ENCODE data around the gene RASAL2.

Gene RASAL2

DNA sequence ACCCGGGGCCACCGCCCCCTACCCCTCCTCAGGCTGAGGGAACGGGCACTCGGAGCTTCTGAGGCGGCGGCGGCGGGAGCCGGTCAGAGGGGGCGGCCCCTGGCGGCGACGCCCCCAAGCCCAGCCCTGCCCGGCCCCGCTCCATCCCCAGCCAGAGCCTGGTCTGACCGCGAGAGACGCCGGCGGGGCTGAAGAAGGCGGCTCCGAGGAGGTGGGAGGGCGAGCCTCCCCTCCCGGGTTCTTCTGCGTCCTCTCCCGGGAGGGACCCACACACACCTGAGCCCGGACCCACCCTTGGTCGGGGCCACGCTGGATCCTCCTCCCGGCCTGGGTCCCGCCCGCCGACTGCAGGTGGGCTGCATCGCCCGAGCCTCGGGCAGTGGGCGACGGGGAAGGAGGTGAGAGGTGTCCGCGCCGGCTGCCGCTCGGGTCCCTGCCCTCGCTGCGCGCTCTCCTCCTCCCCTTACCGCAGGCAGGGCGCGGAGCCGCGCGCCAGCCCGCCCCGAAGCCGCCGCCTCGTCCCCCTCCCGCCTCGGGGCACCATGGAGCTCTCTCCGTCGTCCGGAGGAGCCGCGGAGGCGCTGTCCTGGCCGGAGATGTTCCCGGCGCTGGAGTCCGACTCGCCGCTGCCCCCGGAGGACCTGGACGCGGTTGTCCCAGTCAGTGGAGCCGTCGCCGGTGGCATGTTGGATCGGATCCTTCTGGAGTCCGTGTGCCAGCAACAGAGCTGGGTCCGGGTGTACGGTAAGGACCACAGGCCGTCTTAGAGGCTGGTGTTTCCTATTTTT lies at the start of gene RASAL2:
Gene RASAL2, plus strand, starts transcription at position 154 of the 788 bp plus-strand sequence. Its CDS starts 389 bp downstream, at position 543.
- peak; percentile 64 for DNase-seq

DNA sequence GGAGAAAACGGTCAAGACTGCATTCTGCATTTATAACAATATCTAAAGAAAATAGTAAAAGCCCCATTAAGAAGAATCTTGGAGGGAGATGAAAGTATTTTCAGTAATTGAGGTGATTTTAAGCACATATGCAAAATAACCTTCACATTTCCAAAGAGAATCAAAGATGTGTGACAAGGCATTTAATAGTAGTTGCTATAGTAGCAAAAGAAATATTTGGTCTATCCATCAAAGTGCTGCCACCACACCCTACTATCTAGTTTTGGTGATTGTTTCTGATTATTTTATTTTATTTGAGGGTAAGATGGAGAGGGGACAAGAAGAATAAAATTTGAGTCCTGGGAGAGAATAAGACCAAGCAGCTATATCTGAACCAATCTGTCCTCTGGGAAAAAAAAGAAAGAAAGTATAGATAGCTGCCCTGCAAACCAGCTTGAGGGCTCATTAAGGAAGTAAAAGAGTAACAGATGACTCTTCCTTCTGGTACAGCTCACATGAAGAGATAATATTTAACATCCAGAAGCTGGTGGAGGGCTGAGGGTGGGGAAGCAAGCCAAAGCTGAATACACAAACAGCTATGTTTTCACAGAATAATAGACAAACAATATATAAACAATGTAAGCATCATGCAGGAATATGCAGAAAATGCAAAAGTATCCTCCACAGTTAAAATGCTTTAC lies 47.2 kb upstream of the RASAL2 start:
- no peak for DNase-seq

DNA sequence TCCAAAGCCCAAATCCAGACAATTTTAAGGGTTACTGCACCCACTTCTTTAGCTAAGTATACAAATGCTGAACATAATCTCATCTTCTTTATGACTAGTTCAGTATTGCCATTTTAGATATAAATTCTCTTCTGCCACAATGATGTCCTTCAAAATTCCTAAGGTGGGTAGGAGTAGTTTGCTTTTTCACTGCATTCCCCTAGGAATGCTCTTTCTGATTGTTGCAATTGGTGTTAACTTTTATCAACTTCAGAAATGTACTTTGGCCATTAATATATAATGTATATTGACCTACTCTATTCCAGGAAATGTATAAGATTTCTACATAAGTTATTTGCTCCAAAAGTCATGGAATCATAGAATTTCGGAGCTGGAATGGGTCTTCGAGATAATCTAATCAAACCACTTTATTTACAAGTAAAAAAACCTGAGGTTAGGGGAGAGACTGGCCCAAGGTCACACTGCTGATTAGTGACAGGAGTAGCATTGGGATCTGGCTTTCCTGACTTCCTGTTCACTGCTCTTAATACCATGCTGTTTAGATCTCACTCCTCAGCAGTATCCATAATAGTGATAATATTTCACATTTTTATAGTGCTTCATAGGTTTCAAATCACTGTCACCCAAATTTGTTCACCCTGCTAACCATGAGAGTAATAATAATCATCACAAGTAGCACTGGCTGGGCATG lies 46.4 kb upstream of the RASAL2 start:
- DNase-seq, result no peak

DNA sequence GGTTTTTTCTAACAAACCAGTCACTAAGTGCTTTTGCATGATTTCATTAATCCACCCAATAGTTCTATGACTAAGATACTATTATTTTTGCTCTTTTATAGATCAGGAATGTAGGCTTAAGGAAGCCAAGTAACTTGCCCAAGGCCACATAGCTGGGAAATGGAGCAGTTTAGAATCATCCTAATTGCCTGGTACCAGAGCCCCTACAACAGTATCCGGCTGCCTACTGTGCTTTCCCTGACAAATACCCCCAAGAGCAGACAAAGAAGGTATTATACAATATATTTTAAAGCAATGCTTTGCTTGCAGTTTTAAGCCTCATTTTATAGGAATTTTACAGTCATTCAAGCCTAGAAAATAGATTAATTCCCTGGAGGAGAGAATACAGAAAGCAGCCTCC lies 45.5 kb upstream of the RASAL2 start:
- no peak for DNase-seq

DNA sequence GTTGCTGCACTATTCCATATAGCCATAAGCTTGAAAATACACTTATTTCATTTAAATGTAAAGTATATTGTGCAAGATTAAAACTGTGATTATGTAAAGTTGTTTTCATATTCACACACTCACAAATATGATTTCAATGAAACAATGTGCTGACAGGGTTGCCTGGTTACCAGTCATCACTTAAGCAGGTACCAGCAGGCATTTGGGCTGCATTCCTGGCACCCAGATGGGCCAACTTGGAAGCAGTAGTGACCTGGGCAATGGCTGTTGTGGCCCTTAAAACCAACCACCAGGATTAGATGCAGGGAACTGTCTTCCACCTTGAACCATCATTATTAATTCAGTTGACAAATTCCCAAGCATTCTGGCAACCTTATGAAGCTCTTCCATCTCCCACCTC lies 45.0 kb upstream of the RASAL2 start:
- no peak for DNase-seq

DNA sequence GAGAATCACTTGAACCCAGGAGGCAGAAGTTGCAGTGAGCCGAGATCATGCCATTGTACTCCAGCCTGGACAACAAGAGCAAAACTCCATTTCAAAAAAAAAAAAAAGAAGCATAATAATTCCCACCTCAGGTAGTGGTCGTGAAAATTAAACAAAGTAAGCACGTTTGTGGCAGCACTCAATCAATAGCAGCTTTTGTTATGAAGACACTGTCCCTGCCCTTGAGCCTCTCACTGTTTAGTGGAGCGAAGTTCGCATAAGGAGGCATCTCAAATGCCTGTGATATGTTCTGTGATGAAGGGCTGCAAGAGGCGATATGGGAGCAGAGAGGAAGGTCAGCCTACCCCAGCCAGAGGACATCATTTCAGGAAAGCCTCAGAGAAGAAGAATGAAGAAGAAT lies 43.8 kb upstream of the RASAL2 start:
- DNase-seq, result no peak

DNA sequence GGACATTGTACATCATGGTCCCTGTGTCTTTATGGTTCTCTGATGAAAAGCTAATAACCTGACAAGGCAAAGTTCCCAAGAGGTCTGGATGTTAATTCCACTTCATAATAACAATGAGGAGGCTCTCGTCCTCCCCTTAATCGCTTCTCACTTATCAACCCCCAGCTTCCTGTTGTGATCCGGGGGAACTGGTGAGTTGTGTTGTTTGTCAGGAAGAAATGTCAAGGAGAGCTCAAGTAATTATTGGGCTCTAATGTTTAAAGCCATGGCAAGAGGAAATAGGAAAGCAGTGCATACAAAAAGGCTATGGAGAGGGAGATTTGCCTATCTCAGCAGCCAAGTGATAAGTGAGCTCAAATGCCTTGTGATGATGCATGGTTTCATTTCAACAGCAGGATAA lies 42.8 kb upstream of the RASAL2 start:
- no peak for DNase-seq

DNA sequence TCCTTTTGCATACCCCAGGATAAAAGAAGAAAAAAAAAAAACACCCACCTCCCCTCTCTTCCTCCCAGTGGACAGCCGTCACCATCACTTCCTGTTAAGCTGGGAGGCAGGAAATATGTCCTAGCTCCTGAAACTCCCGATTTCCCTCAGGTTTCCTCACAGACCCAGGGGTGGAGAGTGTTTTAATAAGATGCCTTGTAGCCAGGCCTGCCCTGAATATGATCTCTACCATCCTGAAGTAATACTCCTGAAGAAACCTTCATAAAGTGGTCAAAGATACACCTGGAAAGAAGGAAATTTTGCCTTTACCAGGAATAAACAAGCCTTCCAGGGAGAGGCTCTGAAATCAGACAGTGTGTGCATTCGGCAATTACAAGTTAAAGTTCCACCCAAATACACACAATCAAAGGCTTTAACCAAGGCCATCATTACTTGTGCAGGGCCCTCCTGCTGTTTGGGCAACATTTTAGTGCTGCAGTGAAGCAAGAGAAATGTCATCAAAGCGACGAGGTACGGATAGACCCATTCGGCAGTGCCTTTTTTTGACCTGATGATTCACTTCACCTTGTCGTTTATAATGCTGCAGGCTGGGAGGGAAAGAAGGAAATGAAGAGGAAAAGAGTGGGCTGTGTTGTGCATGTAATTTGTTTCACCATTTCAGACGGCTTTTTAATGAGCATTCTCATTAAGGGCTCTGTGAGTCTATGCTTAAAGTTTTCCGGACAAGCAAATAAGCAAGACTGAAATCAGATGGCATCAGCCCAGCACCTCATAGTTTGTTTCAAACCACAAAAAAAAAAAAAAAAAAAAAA lies 41.0 kb upstream of the RASAL2 start:
- DNase-seq, result peak; percentile 43

DNA sequence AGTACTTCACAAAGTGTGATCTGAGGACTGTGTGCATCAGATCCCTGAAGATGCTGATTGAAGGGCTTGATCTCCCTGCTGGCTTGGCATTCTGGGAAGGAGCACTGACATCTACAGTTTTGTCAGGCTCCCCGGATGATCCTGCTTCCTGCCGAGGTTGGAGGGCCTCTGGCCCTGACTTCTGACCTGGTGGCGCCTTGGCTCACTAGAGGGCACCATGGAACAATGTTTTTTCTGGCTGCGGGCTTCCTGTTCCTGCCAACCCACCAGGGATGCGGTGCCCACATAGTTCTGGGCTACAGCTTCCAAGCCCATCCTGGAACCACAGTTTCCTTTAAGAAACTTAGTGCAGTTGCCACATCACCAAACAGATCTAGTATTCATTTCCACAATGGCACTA lies 38.8 kb upstream of the RASAL2 start:
- no peak for DNase-seq

DNA sequence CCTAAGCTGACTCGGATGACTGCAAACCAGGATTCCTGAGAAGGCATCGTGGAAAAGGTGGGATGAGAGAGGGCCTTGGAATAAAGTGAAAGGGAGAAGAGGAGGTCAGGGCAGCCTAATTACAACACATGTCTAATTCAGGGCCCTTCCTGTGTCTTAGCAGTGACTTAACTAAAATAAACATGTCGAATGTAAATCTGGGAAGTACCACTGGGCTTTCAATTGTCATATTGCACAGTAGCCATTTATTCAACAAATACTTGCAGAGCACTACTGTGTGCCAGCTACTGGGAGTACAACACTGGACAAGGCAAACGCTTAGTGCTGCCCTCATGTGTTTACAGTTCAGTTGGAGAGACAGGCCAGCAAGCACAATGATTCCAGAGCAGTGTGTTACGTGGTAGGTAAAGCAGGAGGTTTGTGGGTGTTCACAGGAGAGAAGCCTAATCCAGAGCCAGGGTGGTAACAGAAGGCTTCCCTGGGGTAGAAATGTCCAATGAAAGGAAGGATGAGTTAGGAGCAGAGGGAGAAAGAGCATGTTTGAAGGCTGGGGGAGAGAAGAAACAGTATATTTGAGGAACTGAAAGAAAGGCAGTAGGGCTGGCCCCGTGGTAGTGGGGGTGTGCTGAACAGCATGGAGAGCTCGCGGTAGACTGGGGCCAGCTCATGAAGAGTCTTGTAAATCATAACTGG lies 38.0 kb upstream of the RASAL2 start:
- no peak for DNase-seq

DNA sequence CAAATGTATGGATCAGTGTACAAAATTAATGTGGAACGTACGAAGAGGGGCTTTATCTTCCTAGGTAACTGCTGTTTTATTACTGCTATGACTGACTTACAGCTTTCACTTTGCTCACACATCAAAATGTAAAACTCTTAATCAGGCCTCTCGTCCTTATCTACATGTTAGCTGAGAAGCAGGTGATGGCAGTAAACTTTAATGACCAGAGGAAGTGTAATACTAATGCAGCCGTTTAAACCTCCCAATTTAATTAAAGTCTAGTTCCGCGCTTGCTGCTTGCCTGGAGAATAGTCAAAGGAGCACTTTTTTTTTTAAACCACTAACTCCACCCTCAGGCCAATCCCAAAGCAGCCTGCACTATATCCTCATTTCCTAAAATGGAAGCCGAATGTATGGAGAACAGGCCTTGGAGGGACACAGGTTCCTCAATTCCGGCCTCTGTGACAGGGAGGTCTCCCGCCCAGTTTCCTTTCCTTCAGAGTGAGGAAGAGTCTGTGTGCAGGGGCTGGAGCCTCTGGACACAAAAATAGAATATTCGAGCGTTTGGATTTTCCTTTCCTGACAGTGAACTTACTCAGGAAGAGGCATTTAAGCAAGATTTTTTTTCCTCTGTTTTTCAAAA lies 36.7 kb upstream of the RASAL2 start:
- DNase-seq, result no peak

DNA sequence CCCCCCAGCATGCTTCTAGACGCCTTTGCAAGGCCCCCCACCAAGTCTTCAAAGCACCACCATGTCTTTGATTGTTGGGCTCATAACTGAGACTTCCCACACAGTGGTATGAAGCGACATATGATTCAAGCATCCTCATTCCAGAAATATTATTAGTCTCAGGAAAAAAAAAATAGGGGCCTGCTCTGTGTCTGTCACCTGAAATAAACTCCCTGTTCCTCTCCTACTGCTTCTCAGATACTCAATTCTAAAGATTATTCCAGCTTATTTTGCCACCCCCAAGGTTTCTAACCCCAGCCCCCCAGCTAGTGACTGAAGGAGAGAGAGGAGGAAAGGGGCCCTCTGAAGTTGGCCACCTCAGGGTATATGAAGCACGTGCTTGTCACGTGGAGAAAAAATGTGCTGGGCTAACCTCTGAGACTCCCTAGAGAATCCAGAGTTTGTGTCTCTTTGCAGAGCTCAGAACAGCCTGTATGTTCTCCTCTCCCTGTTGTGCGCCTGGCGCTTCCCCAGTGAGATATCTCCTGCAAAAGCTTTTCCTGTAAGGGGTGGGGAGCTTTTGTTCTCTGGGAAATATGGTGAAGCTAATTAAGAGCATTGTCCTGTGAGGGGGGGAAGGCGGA lies 35.9 kb upstream of the RASAL2 start:
- peak; percentile 65 for DNase-seq

DNA sequence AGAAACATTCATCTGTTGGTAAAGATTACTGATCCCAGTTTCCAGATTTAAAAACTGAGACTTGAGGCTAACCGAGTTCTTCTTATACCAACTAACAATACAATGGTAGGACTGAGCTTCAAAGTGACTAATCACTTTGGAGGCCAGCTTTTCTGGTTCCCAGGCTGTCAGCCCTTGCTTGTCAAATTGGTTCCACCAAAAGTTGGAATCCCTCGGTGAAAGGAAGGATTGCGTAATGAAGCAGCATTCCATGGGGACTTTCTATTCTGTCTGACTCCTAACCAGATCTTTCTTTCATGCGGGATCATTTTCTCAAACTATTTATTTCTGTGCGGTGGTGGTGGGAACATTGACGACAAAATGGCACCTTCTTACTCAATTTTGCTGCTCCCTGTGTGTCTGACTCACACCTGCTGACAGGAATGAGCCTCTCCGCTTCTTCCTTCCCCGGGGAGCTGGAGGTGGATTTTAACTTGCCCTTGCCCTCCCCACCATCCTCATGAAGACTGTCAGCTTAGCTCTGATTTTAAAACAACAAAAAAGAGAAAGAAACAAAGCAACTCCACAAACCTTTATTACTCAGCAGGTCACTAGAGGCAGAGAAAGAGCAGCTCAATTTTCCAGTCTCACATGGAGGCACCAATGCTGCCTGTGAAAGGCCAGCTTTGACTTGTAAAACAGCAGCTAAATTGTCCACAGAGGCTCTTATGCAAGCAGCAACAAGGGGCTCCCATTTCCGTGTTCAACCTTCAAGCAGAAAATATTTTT lies 32.9 kb upstream of the RASAL2 start:
- no peak for DNase-seq

DNA sequence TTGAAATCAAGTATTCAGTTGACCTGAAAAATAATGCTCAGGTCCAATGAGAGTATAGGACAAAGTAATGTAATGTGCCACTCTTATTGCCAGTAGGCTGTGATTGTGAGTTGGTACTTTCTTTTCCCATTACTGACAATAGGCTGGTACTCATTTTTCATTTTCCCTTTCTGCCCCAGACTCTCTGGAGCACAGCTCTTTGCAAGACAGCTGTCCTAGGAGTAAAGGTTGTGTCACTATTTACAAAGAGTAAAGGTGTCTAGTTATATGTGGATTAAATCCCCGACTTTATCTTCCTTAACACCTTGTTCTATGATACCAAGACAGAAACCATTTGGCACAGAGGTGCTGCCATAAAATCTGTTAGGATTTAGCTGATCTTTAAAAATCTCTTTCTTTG lies 32.3 kb upstream of the RASAL2 start:
- no peak for DNase-seq

DNA sequence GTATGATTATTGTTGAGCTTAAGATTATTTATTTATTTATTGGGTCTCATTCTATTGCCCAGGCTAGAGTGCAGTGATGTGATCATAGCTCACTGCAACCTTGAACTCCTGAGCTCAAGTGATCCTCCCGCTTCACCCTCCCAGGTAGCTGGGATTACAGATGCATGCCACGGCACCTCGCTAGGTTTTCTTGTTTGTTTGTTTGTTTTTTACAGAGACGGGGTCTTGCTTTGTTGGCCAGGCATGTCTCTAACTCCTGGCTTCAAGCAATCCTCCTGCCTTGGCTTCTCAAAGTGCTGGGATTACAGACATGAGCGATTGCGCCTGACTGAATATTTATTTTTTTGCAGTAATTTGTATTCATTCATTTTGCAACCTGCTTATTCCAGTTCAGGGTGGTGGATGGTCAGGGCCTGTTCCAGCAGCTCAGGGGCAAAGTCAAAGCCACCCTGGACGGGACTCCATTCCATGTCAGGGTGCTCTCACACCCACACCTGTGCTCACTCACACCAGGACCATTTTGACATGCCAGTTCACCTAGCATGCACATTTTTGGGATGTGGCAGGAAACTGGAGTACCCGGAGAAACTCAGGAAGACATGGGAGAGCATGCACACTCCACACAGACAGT lies 29.6 kb upstream of the RASAL2 start:
- no peak for DNase-seq

DNA sequence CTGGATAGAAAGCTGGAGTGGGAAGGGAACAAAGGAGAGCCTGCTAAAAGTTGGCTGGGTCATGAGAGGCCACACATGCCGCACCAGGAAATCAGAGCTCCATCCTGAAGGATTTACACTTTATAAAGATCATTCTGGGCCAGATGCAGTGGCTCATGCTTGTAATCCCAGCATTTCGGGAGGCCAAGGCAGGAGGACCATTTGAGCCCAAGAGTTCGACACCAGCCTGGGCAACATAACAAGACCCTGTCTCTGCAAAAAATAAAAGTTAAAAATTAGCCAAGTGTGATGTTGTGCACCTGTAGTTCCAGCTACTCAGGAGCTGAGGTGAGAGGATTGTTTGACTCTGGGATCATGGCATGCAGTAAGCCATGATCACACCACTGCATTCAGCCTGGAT lies 28.7 kb upstream of the RASAL2 start:
- DNase-seq, result no peak

DNA sequence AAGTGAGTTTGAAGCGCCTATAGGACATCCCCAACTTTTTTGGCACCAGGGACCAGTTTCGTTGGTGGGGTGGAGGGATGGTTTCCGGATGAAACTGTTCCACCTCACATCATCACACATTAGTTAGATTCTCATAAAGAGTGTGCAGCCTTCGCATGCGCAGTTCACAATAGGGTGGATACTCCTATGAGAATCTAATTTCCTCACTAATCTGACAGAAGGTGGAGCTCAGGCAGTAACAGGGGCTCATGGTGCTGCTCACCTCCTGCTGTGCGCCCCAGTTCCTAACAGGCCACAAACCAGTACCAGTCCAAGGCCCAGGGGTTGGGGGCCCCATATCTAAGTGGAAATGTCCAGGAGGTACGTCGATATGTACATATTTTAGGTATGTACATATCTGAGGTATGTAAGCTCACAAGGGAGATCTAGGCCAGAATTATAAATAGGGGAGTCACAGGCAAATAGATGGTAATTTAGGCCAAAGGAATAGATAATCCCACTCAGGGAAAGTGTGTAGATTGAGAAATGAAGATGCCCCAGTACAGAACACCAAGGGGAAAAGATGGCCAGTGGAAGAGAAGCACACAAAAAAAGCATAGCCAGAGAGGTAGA lies 27.5 kb upstream of the RASAL2 start:
- no peak for DNase-seq

DNA sequence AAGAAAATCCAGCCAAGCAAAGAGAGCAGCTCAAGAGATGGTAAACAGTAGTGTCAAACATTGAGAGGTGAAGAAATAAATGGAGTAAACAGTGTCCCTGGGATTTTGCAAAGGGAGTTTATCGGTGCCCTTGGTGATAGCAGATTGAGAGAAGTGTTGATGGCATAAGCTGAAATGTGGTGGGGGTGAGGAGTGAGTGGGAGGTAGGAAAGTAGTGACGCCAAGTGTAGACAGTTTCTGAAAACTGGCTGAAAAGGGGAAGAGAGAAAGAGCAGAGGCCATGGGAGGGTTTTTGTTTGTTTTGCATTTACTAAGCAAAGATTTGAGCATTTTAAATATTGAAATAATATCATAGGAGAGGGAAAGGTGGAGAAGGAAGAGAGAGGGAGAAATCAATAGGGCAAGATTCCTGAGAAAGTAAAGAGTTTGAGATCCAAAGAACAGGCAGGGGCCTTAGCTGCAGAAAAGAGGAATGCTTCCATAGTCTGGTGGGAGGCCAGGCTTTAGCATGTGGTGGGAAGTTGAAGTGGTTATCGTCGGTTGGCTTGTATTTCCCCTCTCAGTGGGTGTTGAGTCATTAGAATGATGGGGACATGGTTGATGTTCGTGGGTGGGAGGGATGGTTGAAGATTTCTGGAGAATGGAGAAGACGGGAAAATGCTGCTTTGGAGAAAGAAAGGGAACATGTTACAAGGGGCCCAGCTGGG lies 26.8 kb upstream of the RASAL2 start:
- no peak for DNase-seq

DNA sequence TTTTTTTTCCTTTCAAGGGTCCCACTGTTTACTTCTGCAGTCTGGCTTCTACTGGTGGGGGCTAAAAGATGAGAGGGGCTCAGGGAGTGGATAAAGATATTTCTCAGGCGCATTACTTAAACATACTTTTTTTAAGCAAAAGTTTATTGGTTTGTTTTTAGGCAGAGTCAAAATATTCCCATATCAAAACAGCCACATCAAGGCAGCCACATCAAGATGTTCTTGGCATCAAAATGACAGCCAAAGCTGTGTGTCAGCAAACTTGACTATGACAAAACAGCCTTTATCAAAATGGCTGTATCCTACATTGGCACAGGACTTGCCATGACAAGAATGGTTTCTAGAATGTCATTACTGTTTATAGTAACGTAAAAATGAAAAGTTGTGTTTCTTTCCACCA lies 22.1 kb upstream of the RASAL2 start:
- DNase-seq, result no peak

All from COR-L47 (cell line).